Right renal pelvis (tissue), 4 donors: ENCODE data around the gene GALC. TPM values are rescaled to one million over a fixed set of nuclear protein-coding genes. Genes with fewer than 3 reads are reported as not detected.

Source experiments
- DNase-seq, 4 donors: peaks; one replicate each; pipeline ENCODE4 v3.0.0-alpha.2; 2013; ENCODE audit warnings: low read depth in 4 of 4, low spot score in 3 of 4, missing footprints in 1 of 4
- polyA plus RNA-seq, 4 donors: library from polyadenylated mRNA; unstranded; fragments of 120-200 nt; gene quantifications; one replicate each; pipeline ENCODE4 v1.2.1, GENCODE V29; 2013; ENCODE audit not compliant: insufficient read length in 4 of 4

Gene GALC
- polyA plus RNA-seq, 4 donors, result 33.7 to 50.7 (median 48.6) TPM

- no peak for DNase-seq
Observed at GRCh38 chr14:88008039-88008742, 15.2 kb upstream of the GALC start.

GRCh38 chr14:88007608-88008007, 14.6 kb upstream of the GALC start:
- no peak for DNase-seq

- DNase-seq, result no peak
Observed at GRCh38 chr14:88005978-88006851, 13.2 kb upstream of the GALC start.

- no peak for DNase-seq
Observed at GRCh38 chr14:88005050-88005481, 12.1 kb upstream of the GALC start, which contains the start of gene GPR65. GPR65 (plus strand) TSS chr14:88005135; CDS start chr14:88010848, 5,713 bp downstream.

GRCh38 chr14:88004506-88005036, 11.6 kb upstream of the GALC start:
- DNase-seq, result no peak

- no peak for DNase-seq
Observed at GRCh38 chr14:88003425-88003824, 10.4 kb upstream of the GALC start.

GRCh38 chr14:88002421-88003075, 9.6 kb upstream of the GALC start:
- no peak for DNase-seq

- no peak for DNase-seq
Observed at GRCh38 chr14:87999277-87999676, 6.3 kb upstream of the GALC start.

GRCh38 chr14:87998482-87998881, 5.5 kb upstream of the GALC start:
- DNase-seq, result no peak

GRCh38 chr14:87996291-87996592, 3.3 kb upstream of the GALC start:
- no peak for DNase-seq

- no peak for DNase-seq
Observed at GRCh38 chr14:87995500-87996290, 2.7 kb upstream of the GALC start.

- no peak for DNase-seq
Observed at GRCh38 chr14:87994974-87995373, 2.0 kb upstream of the GALC start.

- peak in 2 of 4 donors; percentile 16 to 29 for DNase-seq
Observed at GRCh38 chr14:87992346-87992717, 650 bp downstream of the GALC start.

GRCh38 chr14:87990682-87991081, 2.3 kb downstream of the GALC start:
- DNase-seq, result no peak

GRCh38 chr14:87989956-87990299, 3.1 kb downstream of the GALC start:
- DNase-seq, result no peak

GRCh38 chr14:87989221-87989955, 3.6 kb downstream of the GALC start:
- no peak for DNase-seq

- DNase-seq, result no peak
Observed at GRCh38 chr14:87979689-87980088, 13.3 kb downstream of the GALC start.

- no peak for DNase-seq
Observed at GRCh38 chr14:87975636-87976035, 17.3 kb downstream of the GALC start.

GRCh38 chr14:87971010-87971409, 22.0 kb downstream of the GALC start:
- no peak for DNase-seq

- DNase-seq, result no peak
Observed at GRCh38 chr14:87967496-87967895, 25.5 kb downstream of the GALC start.
